ENCODE results near the gene SRY.

DNA sequence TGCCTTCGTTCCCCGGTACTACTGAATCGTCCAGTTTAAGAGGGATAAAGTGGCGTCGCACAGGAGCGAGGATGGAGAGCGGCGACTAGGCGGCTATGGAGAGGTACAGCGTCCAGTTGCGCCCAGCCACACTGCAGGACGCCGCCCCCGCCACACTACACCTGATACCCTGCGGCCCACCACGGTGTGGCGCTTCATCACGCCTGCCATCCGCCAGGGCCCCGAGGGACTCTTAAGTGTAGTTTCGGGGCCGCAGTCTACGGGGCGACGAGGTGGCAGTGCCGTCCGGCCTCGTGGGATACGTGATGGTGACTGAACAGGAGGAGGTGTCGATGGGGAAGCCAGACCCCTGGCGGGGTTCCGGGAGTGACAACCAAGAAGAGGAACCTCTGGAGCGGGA is 2.3 kb upstream of the SRY start:
- TF ChIP-seq, protein P1, sequence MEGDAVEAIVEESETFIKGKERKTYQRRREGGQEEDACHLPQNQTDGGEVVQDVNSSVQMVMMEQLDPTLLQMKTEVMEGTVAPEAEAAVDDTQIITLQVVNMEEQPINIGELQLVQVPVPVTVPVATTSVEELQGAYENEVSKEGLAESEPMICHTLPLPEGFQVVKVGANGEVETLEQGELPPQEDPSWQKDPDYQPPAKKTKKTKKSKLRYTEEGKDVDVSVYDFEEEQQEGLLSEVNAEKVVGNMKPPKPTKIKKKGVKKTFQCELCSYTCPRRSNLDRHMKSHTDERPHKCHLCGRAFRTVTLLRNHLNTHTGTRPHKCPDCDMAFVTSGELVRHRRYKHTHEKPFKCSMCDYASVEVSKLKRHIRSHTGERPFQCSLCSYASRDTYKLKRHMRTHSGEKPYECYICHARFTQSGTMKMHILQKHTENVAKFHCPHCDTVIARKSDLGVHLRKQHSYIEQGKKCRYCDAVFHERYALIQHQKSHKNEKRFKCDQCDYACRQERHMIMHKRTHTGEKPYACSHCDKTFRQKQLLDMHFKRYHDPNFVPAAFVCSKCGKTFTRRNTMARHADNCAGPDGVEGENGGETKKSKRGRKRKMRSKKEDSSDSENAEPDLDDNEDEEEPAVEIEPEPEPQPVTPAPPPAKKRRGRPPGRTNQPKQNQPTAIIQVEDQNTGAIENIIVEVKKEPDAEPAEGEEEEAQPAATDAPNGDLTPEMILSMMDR (IDR thresholded peaks at IDR 0.05) = no peak
- no peak for TF ChIP-seq POLR2AphosphoS5 (IDR thresholded peaks at IDR 0.05)
